LNCaP clone FGC (cell line): Measurements from ENCODE around the gene FRS3.

Source experiments
- DNase-seq: peaks from one replicate; pipeline ENCODE4 v3.0.0-alpha.2; 2011; ENCODE audit warnings: low read depth
- H3K4me3 ChIP-seq: 2 replicates; pipeline ENCODE4 v1.5.1; 2011; ENCODE audit warnings: mild to moderate bottlenecking, low read depth, low read length, control low read depth
- TF ChIP-seq, protein P1 (sequence below): IDR thresholded peaks from 2 replicates; pipeline ENCODE4 v1.5.1; 2012; ENCODE audit warnings: mild to moderate bottlenecking; ENCODE audit not compliant: control insufficient read depth, insufficient read depth; ENCODE audit errors: extremely low read depth

The FRS3 gene

DNA sequence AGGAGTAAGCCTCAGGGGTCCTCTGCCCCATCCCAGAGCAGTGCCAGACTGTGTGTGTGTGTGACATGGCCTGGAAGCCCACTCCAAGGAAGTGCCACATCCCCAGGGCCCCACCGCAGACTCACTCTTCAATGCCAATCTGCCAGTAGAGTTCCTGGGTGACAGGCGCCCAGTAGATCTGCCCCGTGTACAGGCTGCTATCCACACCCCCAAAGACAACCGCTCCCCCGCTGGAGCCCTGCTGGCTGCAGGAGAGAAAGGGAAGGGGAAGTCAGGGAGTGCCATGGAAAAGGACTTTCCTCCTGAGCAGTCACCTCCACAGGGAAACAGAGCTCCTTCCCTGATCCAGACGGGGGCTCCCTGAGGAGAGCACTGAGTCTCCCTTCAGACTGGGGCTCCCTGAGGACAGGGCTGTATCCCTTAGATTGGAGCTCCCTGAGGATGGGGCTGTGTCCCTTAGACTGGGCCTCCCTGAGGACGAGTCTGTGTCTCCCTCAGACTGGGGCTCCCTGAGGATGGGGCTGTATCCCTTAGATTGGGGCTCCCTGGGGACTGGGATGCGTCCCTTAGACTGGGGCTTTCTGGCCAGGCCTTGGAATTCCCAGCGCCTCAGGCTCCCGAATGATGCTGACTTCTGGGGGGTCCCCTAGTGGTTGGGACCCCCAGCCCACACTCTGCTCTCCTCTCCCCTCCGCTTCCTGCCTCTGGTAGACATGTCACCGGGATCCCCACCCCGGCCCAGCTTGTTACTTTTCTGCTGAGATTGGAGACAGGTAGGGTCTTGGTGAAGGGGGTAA lies 39.1 kb downstream of the FRS3 start:
- no peak for DNase-seq

DNA sequence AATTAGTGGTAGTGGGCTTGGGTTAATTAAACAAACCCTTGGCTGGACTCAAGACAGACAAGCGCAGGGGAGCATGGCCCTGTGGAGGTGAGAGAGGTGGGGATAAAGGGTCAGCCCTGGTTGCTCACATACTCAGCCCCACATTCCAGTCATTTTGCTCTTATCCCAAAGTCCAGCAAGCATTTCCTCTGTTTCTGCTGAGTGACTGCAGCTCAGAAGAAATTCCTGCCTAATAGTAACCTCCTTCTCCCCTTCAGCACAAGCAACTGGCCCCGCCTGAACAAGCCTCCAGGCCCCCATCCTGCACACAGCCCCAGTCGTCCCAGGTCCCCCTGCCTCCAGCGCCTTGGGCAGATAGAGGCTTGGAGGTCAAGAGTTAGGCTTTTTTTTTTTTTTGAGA lies 40.7 kb downstream of the FRS3 start:
- H3K4me3 ChIP-seq: no peak overlapping the region
- DNase-seq: no peak
- TF ChIP-seq, protein P1, sequence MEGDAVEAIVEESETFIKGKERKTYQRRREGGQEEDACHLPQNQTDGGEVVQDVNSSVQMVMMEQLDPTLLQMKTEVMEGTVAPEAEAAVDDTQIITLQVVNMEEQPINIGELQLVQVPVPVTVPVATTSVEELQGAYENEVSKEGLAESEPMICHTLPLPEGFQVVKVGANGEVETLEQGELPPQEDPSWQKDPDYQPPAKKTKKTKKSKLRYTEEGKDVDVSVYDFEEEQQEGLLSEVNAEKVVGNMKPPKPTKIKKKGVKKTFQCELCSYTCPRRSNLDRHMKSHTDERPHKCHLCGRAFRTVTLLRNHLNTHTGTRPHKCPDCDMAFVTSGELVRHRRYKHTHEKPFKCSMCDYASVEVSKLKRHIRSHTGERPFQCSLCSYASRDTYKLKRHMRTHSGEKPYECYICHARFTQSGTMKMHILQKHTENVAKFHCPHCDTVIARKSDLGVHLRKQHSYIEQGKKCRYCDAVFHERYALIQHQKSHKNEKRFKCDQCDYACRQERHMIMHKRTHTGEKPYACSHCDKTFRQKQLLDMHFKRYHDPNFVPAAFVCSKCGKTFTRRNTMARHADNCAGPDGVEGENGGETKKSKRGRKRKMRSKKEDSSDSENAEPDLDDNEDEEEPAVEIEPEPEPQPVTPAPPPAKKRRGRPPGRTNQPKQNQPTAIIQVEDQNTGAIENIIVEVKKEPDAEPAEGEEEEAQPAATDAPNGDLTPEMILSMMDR: no peak

More for the DNA sequence above, 39.1 kb downstream of the FRS3 start:
- TF ChIP-seq, protein P1: no peak
- no peak overlapping the region for H3K4me3 ChIP-seq

GRCh38 chr6:41737591-41738130 lies 42.0 kb downstream of the FRS3 start:
- no peak for DNase-seq
- TF ChIP-seq, protein P1: no peak
- no peak overlapping the region for H3K4me3 ChIP-seq

- TF ChIP-seq, protein P1: no peak
- no peak overlapping the region for H3K4me3 ChIP-seq
- no peak for DNase-seq
These were observed 42.7 kb downstream of the FRS3 start for GRCh38 chr6:41736800-41737555.

GRCh38 chr6:41736186-41736733 lies 43.4 kb downstream of the FRS3 start:
- no peak overlapping the region for H3K4me3 ChIP-seq
- DNase-seq: no peak

DNA sequence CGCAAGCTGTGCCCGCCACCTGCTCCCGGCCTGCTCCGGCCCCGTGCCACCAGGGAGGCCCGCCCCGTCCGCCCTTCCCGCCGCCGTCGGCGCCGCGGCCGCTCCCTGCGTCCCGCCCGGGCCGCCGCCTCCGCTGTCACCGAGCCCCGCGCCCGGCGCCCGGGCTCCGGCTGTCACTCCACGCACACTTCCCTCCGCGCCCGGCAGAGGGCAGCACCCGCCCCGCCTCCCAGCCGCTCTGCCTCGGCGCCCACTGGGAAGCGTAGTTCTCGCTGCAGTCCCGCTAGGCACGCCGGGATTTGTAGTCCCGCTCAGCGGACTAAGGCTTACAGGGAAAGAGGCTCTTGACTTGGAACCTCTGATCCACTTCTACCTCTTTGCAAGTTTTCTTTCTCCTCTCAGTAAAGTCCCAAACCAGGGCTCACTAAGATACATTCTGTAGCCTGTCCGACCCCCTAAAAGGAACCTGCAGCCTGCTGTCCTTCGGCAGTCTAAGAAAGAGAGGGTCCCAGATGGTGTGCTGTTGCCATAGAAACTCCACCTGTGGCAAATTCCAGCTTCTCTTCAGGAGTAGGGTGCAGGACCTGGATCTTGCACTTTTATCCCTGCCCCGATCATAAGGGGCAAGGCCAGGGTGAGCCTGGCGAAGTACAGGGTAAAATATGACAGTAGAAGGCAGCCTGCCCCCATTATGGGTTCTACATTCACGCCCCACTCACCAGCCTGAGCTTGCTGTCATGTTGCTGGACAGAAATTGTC lies 44.1 kb downstream of the FRS3 start, which contains the start of gene TFEB:
Gene TFEB (minus strand): TSS at position 182 of the 759 bp plus-strand sequence. CDS start 44,395 bp downstream, outside the sequence.
- H3K4me3 ChIP-seq: peak within 1 kb of the TSS; percentile 61
- TF ChIP-seq, protein P1: peak; percentile 98
- no peak for DNase-seq

More at GRCh38 chr6:41736186-41736733, 43.4 kb downstream of the FRS3 start:
- TF ChIP-seq, protein P1: no peak
